ENCODE data around the gene PLD1.
"Not testable (repeated sequence)": the region's sequence is repeated elsewhere in the genome, so short reads cannot be mapped to it uniquely, and the experiment has no call there.

The PLD1 gene

GRCh38 chr3:171809861-171810628 lies at the start of gene PLD1:
TSS of gene PLD1 (minus strand) at chr3:171810483. CDS start at chr3:171738051, 72,432 bp downstream.
- DNase-seq (ENCODE audit: low read depth in 1 of 2, low spot score in 1 of 2), result peak in 1 of 2 donors; percentile 18

- DNase-seq (ENCODE audit: low read depth in 1 of 2, low spot score in 1 of 2), result not testable (repeated sequence)
Observed at GRCh38 chr3:171858770-171859169, 48.5 kb upstream of the PLD1 start.

- DNase-seq (ENCODE audit: low read depth in 1 of 2, low spot score in 1 of 2), result no peak
Observed at GRCh38 chr3:171854649-171855305, 44.5 kb upstream of the PLD1 start.

- DNase-seq (ENCODE audit: low read depth in 1 of 2, low spot score in 1 of 2), result no peak
Observed at GRCh38 chr3:171851660-171852058, 41.4 kb upstream of the PLD1 start.

GRCh38 chr3:171850960-171851659 lies 40.8 kb upstream of the PLD1 start:
- no peak for DNase-seq (ENCODE audit: low read depth in 1 of 2, low spot score in 1 of 2)

GRCh38 chr3:171850320-171850959 lies 40.2 kb upstream of the PLD1 start:
- no peak for DNase-seq (ENCODE audit: low read depth in 1 of 2, low spot score in 1 of 2)

GRCh38 chr3:171849617-171850319 lies 39.5 kb upstream of the PLD1 start:
- no peak for DNase-seq (ENCODE audit: low read depth in 1 of 2, low spot score in 1 of 2)

GRCh38 chr3:171847595-171848259 lies 37.4 kb upstream of the PLD1 start:
- DNase-seq (ENCODE audit: low read depth in 1 of 2, low spot score in 1 of 2), result no peak

- DNase-seq (ENCODE audit: low read depth in 1 of 2, low spot score in 1 of 2), result no peak
Observed at GRCh38 chr3:171847133-171847532, 36.9 kb upstream of the PLD1 start.

- DNase-seq (ENCODE audit: low read depth in 1 of 2, low spot score in 1 of 2), result no peak
Observed at GRCh38 chr3:171846597-171846996, 36.3 kb upstream of the PLD1 start.

GRCh38 chr3:171845481-171846284 lies 35.4 kb upstream of the PLD1 start:
- no peak for DNase-seq (ENCODE audit: low read depth in 1 of 2, low spot score in 1 of 2)

- no peak for DNase-seq (ENCODE audit: low read depth in 1 of 2, low spot score in 1 of 2)
Observed at GRCh38 chr3:171844873-171845272, 34.6 kb upstream of the PLD1 start.

- no peak for DNase-seq (ENCODE audit: low read depth in 1 of 2, low spot score in 1 of 2)
Observed at GRCh38 chr3:171842864-171843518, 32.7 kb upstream of the PLD1 start, which contains the start of gene TMEM212. TSS of gene TMEM212 (plus strand) at chr3:171843349. CDS start at chr3:171843384, 35 bp downstream.

GRCh38 chr3:171841620-171842000 lies 31.3 kb upstream of the PLD1 start:
- DNase-seq (ENCODE audit: low read depth in 1 of 2, low spot score in 1 of 2), result no peak

- DNase-seq (ENCODE audit: low read depth in 1 of 2, low spot score in 1 of 2), result no peak
Observed at GRCh38 chr3:171840811-171841619, 30.7 kb upstream of the PLD1 start.

- no peak for DNase-seq (ENCODE audit: low read depth in 1 of 2, low spot score in 1 of 2)
Observed at GRCh38 chr3:171840445-171840810, 30.1 kb upstream of the PLD1 start.

GRCh38 chr3:171839270-171839669 lies 29.0 kb upstream of the PLD1 start:
- no peak for DNase-seq (ENCODE audit: low read depth in 1 of 2, low spot score in 1 of 2)

GRCh38 chr3:171838218-171838720 lies 28.0 kb upstream of the PLD1 start:
- DNase-seq (ENCODE audit: low read depth in 1 of 2, low spot score in 1 of 2), result no peak

All from stimulated activated CD4-positive, alpha-beta T cell treated with anti-CD3 and anti-CD28 coated beads, Interleukin-15, amount 100 ng/mL, for 1 hour (primary cell).